ENCODE measurements around the gene DNAH17.
"Not testable (repeated sequence)": the region's sequence is repeated elsewhere in the genome, so short reads cannot be mapped to it uniquely, and the experiment has no call there.

DNAH17 gene

GRCh38 chr17:78471635-78472034 lies 105.6 kb downstream of the DNAH17 start:
- TF ChIP-seq CTCF (conservative IDR thresholded peaks at IDR 0.05; ENCODE audit: low read depth), result no peak
- H3K27ac ChIP-seq, result no peak overlapping the region
- ChIA-PET CTCF (interaction anchor here (0.6 kb wide), 1 partner anchor 23 kb away, joined by 3 read pairs; no protein-coding TSS in a partner anchor), POLR2A (ENCODE audit: low non-redundant PET) (no interaction called here)
- DNase-seq (ENCODE audit: low spot score), result no peak

GRCh38 chr17:78469443-78469842 lies 107.8 kb downstream of the DNAH17 start:
- ChIA-PET CTCF (interaction anchor here (0.7 kb wide), 1 partner anchor 396 kb away, joined by 3 read pairs; no protein-coding TSS in a partner anchor), POLR2A (ENCODE audit: low non-redundant PET) (no interaction called here)
- TF ChIP-seq CTCF (conservative IDR thresholded peaks at IDR 0.05; ENCODE audit: low read depth), result no peak
- DNase-seq (ENCODE audit: low spot score), result no peak
- no peak overlapping the region for H3K27ac ChIP-seq

- DNase-seq (ENCODE audit: low spot score), result no peak
- POLR2A ChIA-PET (ENCODE audit: low non-redundant PET), result no interaction called here
- no peak overlapping the region for H3K27ac ChIP-seq
- no peak for TF ChIP-seq CTCF (conservative IDR thresholded peaks at IDR 0.05; ENCODE audit: low read depth)
- CTCF ChIA-PET, result no interaction called here
Measured at GRCh38 chr17:78468366-78468765, 108.8 kb downstream of the DNAH17 start.

GRCh38 chr17:78466786-78467715 lies 110.1 kb downstream of the DNAH17 start:
- no peak overlapping the region for H3K27ac ChIP-seq
- no peak for DNase-seq (ENCODE audit: low spot score)
- TF ChIP-seq CTCF (conservative IDR thresholded peaks at IDR 0.05; ENCODE audit: low read depth), result no peak
- ChIA-PET CTCF (no interaction called here), POLR2A (ENCODE audit: low non-redundant PET) (no interaction called here)

GRCh38 chr17:78466109-78466785 lies 110.9 kb downstream of the DNAH17 start:
- H3K27ac ChIP-seq; DNase-seq (ENCODE audit: low spot score); POLR2A ChIA-PET (ENCODE audit: low non-redundant PET); CTCF ChIA-PET: not testable (repeated sequence)

GRCh38 chr17:78462148-78462547 lies 115.0 kb downstream of the DNAH17 start:
- CTCF ChIA-PET, result interaction anchor here (0.6 kb wide), 1 partner anchor 218 kb away, joined by 5 read pairs; no protein-coding TSS in a partner anchor
- no peak for TF ChIP-seq CTCF (conservative IDR thresholded peaks at IDR 0.05; ENCODE audit: low read depth)
- no peak overlapping the region for H3K27ac ChIP-seq
- POLR2A ChIA-PET (ENCODE audit: low non-redundant PET), result no interaction called here
- DNase-seq (ENCODE audit: low spot score), result no peak

GRCh38 chr17:78461799-78462053 lies 115.5 kb downstream of the DNAH17 start:
- no peak overlapping the region for H3K27ac ChIP-seq
- no peak for DNase-seq (ENCODE audit: low spot score)
- POLR2A ChIA-PET (ENCODE audit: low non-redundant PET), result no interaction called here
- no peak for TF ChIP-seq CTCF (conservative IDR thresholded peaks at IDR 0.05; ENCODE audit: low read depth)
- CTCF ChIA-PET, result interaction anchor here (0.6 kb wide), 1 partner anchor 217 kb away, joined by 5 read pairs; no protein-coding TSS in a partner anchor
